Skeletal muscle satellite cell (primary cell): ENCODE data around the gene AFF3.

ENCODE experiments used
- H3K27me3 ChIP-seq: 2 replicates; pipeline ENCODE4 v1.7.0; 2013; ENCODE audit warnings: low read length; ENCODE audit not compliant: control insufficient read depth, insufficient read depth
- H3K36me3 ChIP-seq: 2 replicates; pipeline ENCODE4 v1.7.0; 2013; ENCODE audit warnings: mild to moderate bottlenecking, control low read depth, low read length; ENCODE audit not compliant: insufficient read depth
- H3K4me1 ChIP-seq: 2 replicates; pipeline ENCODE4 v1.7.0; 2013; ENCODE audit warnings: low read length; ENCODE audit not compliant: control insufficient read depth, insufficient read depth
- H3K4me2 ChIP-seq: 2 replicates; pipeline ENCODE4 v1.7.0; 2013; ENCODE audit warnings: mild to moderate bottlenecking, low read length
- H3K4me3 ChIP-seq: 2 replicates; pipeline ENCODE4 v1.7.0; 2013; ENCODE audit warnings: low read length
- H3K9ac ChIP-seq: 2 replicates; pipeline ENCODE4 v1.7.0; 2013; ENCODE audit warnings: mild to moderate bottlenecking, low read depth, low read length, moderate library complexity
- H3K9me3 ChIP-seq: replicated peaks from 2 replicates; pipeline ENCODE4 v1.7.0; 2013; ENCODE audit warnings: mild to moderate bottlenecking, control low read depth, low read length

AFF3 gene

DNA sequence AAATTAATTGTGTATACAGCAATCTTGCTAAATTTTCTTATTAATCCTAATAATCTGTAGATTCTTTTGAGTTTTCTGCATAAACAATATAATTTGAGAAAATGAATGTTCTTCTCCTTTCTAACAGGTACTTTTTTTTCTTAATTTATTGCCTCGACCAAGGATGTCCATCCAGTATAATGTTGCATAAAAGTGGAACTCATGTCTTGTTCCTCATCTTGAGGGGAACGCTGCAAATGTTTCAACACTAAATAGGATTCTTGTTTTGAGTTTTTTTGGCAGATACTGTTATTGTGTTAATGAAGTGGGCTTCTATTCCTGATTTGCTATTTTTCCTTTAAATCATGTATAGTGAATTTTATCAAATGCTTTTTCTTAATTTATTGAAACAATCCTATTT lies 408.2 kb downstream of the AFF3 start:
- no peak overlapping the region for H3K9ac ChIP-seq
- no peak overlapping the region for H3K4me3 ChIP-seq
- H3K36me3 ChIP-seq, result no peaks in the 10 kb centered on the region
- H3K27me3 ChIP-seq, result no peaks in the 10 kb centered on the region
- H3K4me2 ChIP-seq, result no peak overlapping the region
- no peaks in the 10 kb centered on the region for H3K4me1 ChIP-seq
- H3K9me3 ChIP-seq, result no peaks in the 10 kb centered on the region

DNA sequence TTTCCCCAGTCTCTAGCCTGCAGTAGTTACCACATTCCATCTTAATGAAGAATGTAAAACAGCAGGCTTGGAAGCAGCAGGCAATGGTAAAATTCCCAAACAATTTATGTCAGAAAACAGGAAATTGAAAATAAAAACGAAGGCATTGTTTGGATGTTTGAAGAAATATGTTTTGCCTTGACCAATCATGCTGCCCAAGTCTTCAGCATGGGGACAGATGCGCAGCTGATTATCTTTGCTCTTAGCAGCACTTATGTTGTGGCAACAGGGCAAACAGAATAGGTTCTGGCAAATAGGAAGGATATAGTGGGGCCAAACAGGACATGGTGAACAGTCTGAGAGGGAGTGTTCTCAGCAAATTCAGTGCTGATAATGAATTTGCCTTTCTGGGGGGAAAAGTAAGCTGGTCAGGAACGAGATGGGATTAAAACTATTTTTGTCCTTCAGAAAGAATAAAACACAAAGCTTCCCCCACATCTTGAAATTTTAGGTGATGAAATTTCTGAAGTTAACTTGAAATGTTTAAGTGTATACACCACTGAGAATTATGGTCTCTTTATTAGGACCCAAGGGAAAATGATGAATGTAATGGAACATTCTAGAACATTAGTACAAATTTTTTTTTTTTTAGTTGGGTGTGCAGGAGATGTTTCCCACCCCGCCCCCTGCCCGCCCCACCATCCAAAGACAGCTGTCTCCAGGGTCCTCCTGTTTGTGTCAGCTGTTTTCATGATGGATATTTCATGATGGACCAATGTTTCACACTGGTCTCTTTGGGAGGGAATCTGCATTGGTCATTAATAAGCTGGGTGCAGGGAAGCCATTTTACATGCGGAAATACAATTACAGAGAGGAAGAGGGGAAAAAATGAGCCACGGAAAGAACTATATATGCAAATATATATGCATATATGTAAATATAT lies 413.0 kb downstream of the AFF3 start:
- H3K27me3 ChIP-seq, result peaks cover 4% of the 10 kb centered on the region

DNA sequence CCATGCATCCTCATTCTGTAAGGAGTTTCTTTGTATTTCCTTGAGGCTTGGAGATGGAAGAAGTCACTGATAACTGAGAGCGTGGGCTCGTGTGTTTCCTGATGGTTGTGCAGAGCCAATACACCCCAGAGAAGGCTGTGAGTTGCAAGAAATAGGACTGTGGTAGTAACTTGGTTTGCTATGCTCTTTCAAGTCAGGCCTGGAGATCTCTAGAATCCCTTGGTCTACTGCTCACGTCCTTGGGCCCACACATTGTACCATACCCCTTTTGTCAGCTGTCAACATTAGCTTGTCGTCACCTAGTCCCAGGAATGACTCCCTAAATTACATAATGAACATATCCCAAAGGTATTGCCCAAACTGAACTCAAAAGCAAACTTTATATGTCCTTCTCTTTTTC lies 414.2 kb downstream of the AFF3 start:
- Histone ChIP-seq H3K4me1 (no peaks in the 10 kb centered on the region), H3K9ac (no peak overlapping the region), H3K27me3 (peaks cover 4% of the 10 kb centered on the region), H3K9me3 (no peaks in the 10 kb centered on the region), H3K4me2 (no peak overlapping the region), H3K4me3 (no peak overlapping the region), H3K36me3 (no peaks in the 10 kb centered on the region)

More for the DNA sequence above, 413.0 kb downstream of the AFF3 start:
- Histone ChIP-seq H3K4me3 (no peak overlapping the region), H3K4me1 (no peaks in the 10 kb centered on the region), H3K9me3 (no peaks in the 10 kb centered on the region), H3K36me3 (no peaks in the 10 kb centered on the region), H3K4me2 (no peak overlapping the region), H3K9ac (no peak overlapping the region)

DNA sequence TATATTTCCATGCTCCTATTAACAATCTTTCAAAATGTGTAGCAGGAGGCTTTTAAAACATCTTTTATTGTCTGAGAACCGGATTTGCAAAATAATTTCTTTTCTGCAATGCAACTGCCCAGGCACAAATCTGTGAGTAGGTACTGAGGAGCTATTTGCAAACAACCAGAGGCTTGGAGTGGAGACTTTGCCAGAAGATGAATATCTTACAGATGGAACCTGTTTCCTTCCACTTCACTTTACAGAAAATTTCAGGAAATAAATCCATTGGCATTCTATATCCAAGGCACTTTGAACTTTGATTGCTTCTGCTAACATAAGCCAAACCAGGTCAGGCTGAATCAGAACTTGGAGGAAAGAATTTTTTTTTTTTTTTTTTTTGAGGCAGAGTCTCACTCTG lies 415.2 kb downstream of the AFF3 start:
- Histone ChIP-seq H3K4me2 (no peak overlapping the region), H3K4me3 (no peak overlapping the region), H3K27me3 (peaks cover 4% of the 10 kb centered on the region), H3K4me1 (no peaks in the 10 kb centered on the region), H3K9me3 (no peaks in the 10 kb centered on the region), H3K36me3 (no peaks in the 10 kb centered on the region), H3K9ac (no peak overlapping the region)

DNA sequence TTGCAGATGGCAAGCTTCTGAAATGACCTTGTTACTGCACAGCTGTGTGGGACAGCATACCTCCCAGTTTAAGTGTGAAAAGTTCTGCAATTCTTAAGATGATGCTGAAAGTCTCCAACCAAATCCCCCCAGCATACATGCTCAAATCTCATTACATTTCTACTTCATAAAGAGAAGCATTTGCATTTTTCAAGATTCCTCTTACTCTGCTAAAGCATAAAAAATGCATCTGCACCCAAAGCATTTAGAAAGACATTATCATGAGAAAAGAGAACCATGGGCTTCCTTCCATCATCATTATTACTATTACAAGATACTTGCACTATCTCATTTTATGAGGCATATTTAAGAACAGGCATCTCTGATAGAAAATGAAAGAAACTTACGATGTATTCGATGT lies 415.7 kb downstream of the AFF3 start:
- Histone ChIP-seq H3K9ac (no peak overlapping the region), H3K36me3 (no peaks in the 10 kb centered on the region), H3K27me3 (peaks cover 4% of the 10 kb centered on the region), H3K4me3 (no peak overlapping the region), H3K4me1 (no peaks in the 10 kb centered on the region), H3K9me3 (no peaks in the 10 kb centered on the region), H3K4me2 (no peak overlapping the region)

DNA sequence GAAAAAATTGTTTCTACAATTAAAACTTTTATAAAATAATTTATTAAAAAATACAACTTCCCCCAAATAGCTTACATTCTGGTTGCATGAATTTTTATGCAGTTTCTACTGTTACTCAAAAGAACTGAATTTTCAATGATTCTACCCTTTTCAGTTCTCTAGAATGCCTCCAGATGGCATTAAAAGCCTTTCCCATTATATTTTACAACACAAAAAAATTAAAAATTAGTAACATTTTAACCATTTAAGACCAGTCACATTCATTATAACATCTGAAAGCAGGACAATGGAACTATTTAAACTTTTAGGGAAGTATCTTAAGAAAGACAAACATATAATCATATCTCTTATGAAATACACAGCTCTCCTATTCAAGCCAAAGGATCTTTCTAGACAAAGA lies 416.6 kb downstream of the AFF3 start:
- H3K4me1 ChIP-seq, result no peaks in the 10 kb centered on the region
- no peaks in the 10 kb centered on the region for H3K9me3 ChIP-seq
- H3K36me3 ChIP-seq, result no peaks in the 10 kb centered on the region
- H3K27me3 ChIP-seq, result peaks cover 4% of the 10 kb centered on the region
- no peak overlapping the region for H3K9ac ChIP-seq
- H3K4me3 ChIP-seq, result no peak overlapping the region
- H3K4me2 ChIP-seq, result no peak overlapping the region

DNA sequence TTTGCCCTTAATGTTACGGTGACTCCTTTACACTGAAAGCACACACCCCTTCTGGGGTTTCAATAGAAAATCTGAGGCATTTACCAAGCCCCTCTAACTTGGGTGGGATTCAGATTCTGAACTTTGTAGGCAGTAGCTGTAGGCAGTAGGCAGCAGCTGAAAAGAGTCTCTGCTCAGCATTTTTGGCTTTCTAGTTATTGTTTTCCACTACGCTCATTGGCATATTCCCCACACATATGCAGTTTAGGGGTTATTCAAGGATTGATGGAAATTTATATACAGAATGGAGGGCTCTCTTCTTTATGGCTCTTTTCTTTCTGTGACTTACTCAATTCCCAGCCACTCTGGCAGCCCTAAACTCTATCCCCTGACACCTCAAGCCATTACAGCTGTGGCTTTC lies 419.9 kb downstream of the AFF3 start:
- Histone ChIP-seq H3K9ac (no peak overlapping the region), H3K36me3 (no peaks in the 10 kb centered on the region), H3K4me3 (no peak overlapping the region), H3K4me2 (no peak overlapping the region), H3K27me3 (peaks cover 4% of the 10 kb centered on the region), H3K4me1 (no peaks in the 10 kb centered on the region), H3K9me3 (no peaks in the 10 kb centered on the region)

DNA sequence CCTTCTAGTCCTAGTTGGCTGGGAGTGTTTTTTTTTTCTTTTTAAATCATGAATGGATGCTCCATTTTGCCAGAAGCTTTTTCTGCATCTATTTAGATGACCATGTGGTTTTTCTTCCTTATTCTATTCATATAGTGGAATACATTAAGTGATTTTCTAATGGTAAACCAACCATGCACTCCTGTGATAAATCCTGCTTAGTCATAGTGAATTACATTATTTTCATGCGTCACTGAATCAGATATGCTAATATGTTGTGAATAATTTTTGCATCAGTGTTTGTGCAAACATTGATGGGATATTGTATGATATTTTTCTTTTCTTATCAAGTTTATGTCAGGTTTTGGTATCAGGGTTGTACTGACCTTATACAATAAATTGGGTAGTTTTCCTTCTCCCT lies 423.3 kb downstream of the AFF3 start:
- Histone ChIP-seq H3K4me2 (no peak overlapping the region), H3K4me1 (no peaks in the 10 kb centered on the region), H3K4me3 (no peak overlapping the region)

DNA sequence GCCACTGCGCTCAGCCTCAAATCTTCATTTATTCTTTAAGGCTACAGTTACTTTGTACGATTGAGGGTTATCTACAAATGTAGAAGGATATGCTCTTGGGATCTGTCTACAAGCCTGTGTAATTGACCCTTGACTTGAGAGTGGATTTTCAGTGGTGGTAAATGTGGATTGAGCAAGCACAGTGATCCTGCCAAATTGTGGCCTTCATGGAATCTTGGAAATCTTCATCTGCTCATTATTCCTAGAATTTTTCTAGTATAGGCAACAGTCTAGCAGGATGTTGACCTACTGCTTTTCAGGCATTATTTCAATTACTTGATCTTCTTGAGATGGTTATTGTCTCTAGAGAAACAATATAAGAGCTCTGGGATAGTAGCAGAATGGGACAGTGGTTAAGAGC lies 426.4 kb downstream of the AFF3 start:
- no peak overlapping the region for H3K4me2 ChIP-seq
- H3K4me3 ChIP-seq, result no peak overlapping the region
- H3K27me3 ChIP-seq, result no peaks in the 10 kb centered on the region
- H3K36me3 ChIP-seq, result no peaks in the 10 kb centered on the region
- no peaks in the 10 kb centered on the region for H3K4me1 ChIP-seq
- no peak overlapping the region for H3K9ac ChIP-seq
- H3K9me3 ChIP-seq, result no peaks in the 10 kb centered on the region

More for the DNA sequence above, 423.3 kb downstream of the AFF3 start:
- Histone ChIP-seq H3K27me3 (no peaks in the 10 kb centered on the region), H3K36me3 (no peaks in the 10 kb centered on the region), H3K9ac (no peak overlapping the region), H3K9me3 (no peaks in the 10 kb centered on the region)

DNA sequence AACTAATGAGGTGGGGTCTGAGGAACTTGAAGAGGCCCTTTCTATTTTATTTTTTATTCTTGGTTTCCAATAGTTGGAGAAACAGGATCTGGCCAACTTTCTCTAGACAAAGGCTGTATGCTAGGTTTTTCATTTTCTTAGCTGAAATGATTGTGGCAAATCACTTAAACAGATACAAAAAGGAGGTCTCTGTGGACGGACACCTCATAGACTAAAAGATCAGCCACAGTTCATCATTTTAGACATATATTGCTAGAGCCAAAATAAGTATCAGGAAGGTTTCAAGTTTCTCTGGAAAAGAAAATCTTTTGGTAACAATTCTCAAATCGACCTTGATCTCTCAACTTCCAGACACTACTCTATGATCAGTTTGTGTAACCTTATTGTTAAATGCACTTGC lies 428.0 kb downstream of the AFF3 start:
- Histone ChIP-seq H3K36me3 (no peaks in the 10 kb centered on the region), H3K4me3 (no peak overlapping the region), H3K4me1 (no peaks in the 10 kb centered on the region), H3K27me3 (no peaks in the 10 kb centered on the region), H3K9me3 (no peaks in the 10 kb centered on the region), H3K4me2 (no peak overlapping the region), H3K9ac (no peak overlapping the region)

DNA sequence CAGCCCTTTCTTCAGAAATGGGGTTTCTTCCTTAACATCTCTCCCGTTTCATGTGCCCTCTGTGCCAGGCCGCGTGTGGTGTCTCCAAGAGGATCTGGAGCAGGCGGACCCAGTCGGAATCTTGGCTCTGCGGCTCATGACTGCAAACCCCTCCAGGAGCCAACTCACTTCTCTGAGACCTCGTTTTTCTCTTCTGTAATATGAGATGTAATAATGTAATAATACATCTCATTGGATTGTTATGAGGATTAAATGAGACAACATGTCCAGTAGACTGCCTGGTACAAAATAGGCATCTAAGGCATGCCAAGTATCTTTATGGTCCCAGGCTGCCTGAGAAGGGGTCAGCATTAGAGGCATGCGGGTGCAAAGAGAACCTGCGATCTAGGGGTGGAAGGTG lies 431.2 kb downstream of the AFF3 start:
- Histone ChIP-seq H3K4me1 (no peaks in the 10 kb centered on the region), H3K36me3 (no peaks in the 10 kb centered on the region), H3K27me3 (no peaks in the 10 kb centered on the region), H3K4me3 (no peak overlapping the region), H3K9ac (no peak overlapping the region), H3K4me2 (no peak overlapping the region), H3K9me3 (no peaks in the 10 kb centered on the region)

DNA sequence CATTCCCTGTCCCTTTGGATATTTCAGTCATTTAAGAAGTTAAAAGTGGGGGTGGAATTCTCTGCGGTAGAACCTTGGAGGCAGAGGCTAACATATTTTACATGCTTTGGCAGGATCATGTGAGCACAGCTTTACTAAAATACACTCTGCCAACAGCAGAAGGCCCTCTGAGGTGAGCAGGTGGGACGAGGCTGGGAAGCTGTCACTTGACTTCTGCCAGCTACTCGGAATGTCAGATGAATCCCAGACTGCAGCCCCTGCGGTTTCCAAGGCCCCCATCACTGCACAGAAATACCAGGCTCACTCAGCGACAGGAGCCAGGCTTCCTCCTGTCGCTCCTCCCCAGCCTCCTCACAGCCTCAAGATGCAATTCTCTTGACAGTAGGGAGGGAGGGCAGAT lies 431.7 kb downstream of the AFF3 start:
- no peak overlapping the region for H3K9ac ChIP-seq
- H3K27me3 ChIP-seq, result no peaks in the 10 kb centered on the region
- H3K4me1 ChIP-seq, result no peaks in the 10 kb centered on the region
- no peak overlapping the region for H3K4me3 ChIP-seq
- no peaks in the 10 kb centered on the region for H3K9me3 ChIP-seq
- no peaks in the 10 kb centered on the region for H3K36me3 ChIP-seq
- H3K4me2 ChIP-seq, result no peak overlapping the region
